Smooth muscle cell of the umbilical artery (primary cell): ENCODE measurements around the gene PMP22. TPM values are rescaled to one million over a fixed set of nuclear protein-coding genes. Genes with fewer than 3 reads are reported as not detected.

Experiments used
- total RNA-seq: library from RNA; depleted of rRNA; stranded (reverse); fragments of >200 nt; gene quantifications from 2 replicates; pipeline ENCODE4 v1.2.3, GENCODE V29; 2014

The PMP22 gene
- total RNA-seq: 10.7 and 19.6 TPM in 2 replicates

GRCh38 chr17:15265131-15265530, at the start of gene PMP22:
TSS of gene PMP22 (minus strand) at chr17:15265326. CDS start at chr17:15260727, 4,599 bp downstream.

Other genes starting within 250 kb of the PMP22 start
- not detected in 2 replicates for gene TEKT3, start 76.3 kb upstream of the PMP22 start, total RNA-seq
- 3.0 and 4.0 TPM in 2 replicates for gene CDRT4, start 202.3 kb upstream of the PMP22 start, total RNA-seq